ENCODE results near the gene STON2. TPM values are rescaled to one million over a fixed set of nuclear protein-coding genes. Genes with fewer than 3 reads are reported as not detected.

The STON2 gene
- total and polyA plus RNA-seq, 2 of the 8 experiments (the other 6 are each of a cell fraction or from before 2014, with no cell fraction given), result 8.9 to 50.0 TPM

GRCh38 chr14:81303258-81303935, 96.7 kb downstream of the STON2 start (continued):
- no peak for TF ChIP-seq SRF (IDR thresholded peaks at IDR 0.05; ENCODE audit: low read depth, low read length)
- no peak for TF ChIP-seq YY1 (IDR thresholded peaks at IDR 0.05; ENCODE audit: low read depth, low read length)
- no peak for TF ChIP-seq CTCF (IDR thresholded peaks at IDR 0.05; ENCODE audit: control extremely low read depth in 1 of 3, insufficient read depth in 1 of 3, low read depth in 1 of 3, low read length in 3 of 3)
- TF ChIP-seq JUND (IDR thresholded peaks at IDR 0.05; ENCODE audit: low read length), result no peak
- no peak for TF ChIP-seq HDAC6 (IDR thresholded peaks at IDR 0.05; ENCODE audit: low read depth, low read length)

Data from H1 (cell line).